KG1 (cell line): Measurements from ENCODE around the gene POU2AF3.
"Not testable (repeated sequence)": the region's sequence is repeated elsewhere in the genome, so short reads cannot be mapped to it uniquely, and the experiment has no call there.

Source experiments
- DNase-seq: peaks from one replicate; lab custom pipeline; 2025; lab: John Stamatoyannopoulos, UW

The POU2AF3 gene

DNA sequence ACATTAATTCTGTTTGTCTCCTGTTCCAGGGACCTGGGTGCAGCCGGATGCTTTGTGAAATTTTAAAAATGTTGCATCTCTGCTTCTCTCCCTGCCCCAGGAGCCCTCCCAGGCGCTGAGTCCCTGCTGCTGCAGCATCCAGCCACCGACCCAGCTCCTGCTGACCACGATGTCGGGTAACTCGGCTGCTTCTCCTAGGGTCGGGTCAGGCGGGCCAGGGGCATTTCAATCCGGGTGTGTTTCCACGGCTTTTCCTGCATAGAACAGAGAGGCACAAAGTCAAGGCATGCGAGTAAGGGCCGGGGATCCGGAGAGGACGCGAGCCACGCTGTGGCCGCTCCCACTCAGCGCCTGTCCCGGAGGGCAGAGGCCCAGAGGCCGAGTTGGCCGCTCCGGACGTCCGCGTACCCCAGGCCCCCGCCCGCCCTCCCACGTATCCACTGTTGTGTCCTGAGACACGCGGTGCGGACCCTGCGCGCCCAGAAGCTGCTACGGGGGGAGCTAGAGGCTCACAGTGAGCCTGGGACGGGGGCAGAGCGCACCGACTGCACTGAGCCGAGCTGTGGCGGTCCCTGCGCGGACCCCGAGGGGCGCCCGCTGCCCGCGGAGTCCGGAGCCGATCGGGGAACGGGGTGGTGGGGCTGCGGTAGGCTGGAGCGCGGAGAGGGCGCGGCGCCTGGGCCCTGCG is at the start of gene POU2AF3:
Gene POU2AF3 (plus strand): TSS at position 134 of the 688 bp plus-strand sequence. CDS start 36 bp downstream, at position 170.
- no peak for DNase-seq

DNA sequence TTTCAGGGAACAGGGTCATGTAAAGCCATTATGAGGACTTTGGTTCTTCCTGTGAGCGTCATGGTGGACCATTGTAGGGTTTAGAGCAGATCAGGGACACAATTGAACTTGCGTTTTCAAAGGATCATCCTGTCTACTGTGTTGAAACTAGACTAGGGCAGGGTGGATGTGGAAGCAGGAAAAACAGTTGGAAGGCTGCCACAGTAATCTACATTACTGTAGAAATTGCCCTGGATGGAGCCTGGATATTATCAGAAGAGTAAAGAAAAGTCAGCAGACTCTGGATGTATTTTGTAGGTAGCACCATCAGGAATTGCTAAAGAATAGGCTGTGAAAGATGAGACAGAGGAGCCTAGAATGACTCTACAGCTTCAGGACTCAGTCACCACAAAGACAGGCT is 47.4 kb upstream of the POU2AF3 start:
- no peak for DNase-seq

GRCh38 chr11:111253131-111253530 is 45.2 kb upstream of the POU2AF3 start:
- no peak for DNase-seq

GRCh38 chr11:111253630-111254029 is 44.7 kb upstream of the POU2AF3 start:
- no peak for DNase-seq

DNA sequence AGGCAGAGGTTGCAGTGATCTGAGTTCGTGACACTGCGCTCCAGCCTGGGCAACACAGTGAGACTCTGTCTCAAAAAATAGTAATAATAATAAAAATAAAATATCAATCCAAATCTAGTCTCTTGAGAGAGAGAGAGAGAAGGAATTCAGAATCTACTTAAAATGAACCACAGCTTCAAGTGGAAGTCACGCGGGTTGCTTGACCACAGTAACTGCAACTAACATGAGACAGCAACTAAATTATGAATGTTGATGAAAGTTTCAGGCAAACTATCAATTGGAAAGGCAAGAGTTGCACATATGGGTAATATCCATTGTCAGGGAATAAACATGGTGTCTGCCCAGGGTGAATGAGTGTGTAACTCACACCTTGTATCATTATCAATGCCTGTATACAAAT is 40.3 kb upstream of the POU2AF3 start:
- DNase-seq = no peak

DNA sequence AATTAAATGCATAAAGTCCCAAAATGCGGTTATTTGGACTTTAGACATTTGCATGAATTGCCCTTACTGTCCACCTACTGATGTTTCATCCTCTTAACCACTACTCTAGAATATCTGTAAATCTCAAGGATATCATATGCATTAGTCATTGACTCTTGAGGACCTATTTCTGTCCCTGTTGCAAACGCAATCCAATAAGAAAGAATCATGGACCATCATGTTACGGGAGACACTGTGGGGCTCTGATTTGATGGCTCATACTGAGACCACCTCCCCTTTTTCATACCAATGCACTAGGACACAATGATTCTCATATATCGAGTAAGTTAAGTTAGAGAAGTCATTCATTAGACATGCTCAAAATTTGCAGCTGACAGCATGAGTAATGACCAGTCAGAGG is 38.5 kb upstream of the POU2AF3 start:
- DNase-seq = no peak

- DNase-seq = no peak
Observed at GRCh38 chr11:111260811-111261210, 37.5 kb upstream of the POU2AF3 start.

- DNase-seq = no peak
Observed at GRCh38 chr11:111264646-111265045, 33.7 kb upstream of the POU2AF3 start.

- DNase-seq = no peak
Observed at GRCh38 chr11:111265421-111265820, 32.9 kb upstream of the POU2AF3 start.

GRCh38 chr11:111268303-111268702 is 30.0 kb upstream of the POU2AF3 start:
- not testable (repeated sequence) for DNase-seq

GRCh38 chr11:111269146-111269868 is 29.0 kb upstream of the POU2AF3 start:
- no peak for DNase-seq

DNA sequence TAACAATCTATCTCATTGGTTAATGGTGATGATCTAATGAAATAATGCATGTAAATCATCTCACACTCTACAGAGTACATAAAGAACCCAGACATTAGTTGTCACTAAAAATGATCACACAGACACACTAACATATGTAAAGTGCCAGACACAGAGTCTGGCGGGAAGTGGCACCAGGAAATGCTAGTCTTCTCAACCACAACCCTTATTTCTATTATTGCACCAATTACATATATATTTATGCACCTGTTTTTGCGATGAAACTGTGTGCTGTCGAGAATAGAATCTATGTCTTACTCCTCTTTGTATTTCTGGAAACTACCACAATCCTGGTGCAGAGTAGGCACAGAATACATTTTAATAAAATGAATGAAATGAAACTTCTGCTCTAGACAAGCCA is 25.9 kb upstream of the POU2AF3 start:
- DNase-seq = no peak

GRCh38 chr11:111282562-111283075 is 15.7 kb upstream of the POU2AF3 start:
- no peak for DNase-seq

GRCh38 chr11:111283945-111284481 is 14.3 kb upstream of the POU2AF3 start:
- DNase-seq = no peak

DNA sequence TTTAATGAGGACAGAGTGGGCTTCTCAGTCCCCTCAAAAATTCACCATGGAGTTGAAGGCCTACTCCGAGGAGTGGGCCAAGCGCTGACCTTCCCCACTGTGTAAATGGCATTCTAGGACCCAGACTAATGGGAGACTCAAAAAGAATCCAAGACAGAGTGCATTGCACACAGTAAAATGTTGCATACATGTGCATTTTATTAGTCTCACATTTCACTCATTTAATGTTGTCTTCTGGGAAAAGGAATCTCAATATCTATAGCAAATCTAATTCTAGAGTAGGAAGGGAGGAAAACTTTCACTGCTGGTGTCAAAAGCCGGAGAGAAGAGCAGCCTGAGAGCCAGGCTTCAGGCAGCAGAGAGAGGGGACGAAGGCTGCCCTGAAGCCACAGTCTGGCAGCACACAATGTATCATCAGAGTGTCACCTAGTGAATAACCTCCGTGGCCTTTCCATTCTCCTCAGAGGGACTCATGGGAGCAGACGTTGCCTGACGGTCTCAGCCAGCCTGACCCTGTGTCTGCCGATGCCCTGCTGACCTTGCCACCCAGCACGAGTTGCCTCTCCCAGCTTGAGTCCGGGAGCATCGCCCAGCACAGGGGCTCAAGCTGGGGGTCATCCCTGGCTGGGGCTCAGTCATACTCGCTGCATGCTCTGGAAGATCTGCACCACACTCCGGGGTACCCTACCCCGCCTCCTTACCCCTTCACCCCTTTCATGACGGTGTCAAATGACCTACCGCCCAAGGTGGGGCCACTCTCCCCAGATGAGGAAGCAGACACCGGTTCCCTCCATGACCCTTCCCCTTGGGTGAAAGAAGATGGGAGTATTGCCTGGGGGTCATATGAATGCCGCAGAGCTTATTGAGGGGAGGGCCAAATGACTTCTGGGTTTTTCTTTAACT is 12.9 kb upstream of the POU2AF3 start:
- no peak for DNase-seq

- DNase-seq = no peak
Observed at GRCh38 chr11:111291764-111292163, 6.6 kb upstream of the POU2AF3 start.

DNA sequence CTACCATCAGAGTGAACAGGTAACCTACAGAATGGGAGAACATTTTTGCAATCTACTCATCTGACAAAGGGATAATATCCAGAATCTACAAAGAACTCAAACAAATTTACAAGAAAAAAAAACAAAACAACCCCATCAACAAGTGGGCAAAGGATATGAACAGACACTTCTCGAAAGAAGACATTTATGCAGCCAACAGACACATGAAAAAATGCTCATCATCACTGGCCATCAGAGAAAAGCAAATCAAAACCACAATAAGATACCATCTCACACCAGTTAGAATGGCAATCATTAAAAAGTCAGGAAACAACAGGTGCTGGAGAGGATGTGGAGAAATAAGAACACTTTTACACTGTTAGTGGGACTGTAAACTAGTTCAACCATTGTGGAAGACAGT is 5.9 kb upstream of the POU2AF3 start:
- DNase-seq = not testable (repeated sequence)

DNA sequence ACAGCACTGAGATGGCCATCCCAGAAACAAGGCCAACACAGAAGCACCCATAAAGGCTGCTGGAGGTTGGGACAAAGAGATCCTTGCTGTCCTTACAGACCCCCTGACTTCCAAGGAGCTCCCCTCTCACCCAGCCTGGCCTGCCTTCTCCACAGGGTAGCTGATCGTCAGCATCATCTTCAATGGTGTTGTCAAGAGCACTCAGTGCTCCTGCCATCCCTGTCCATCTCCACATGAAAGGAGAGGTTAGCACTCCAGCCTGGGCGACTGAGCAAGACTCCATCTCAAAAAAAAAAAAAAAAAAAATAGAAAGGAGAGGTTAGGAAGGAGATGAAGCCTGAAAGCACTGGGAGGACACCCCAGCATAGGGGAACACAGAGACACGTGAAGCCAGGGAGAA is 2.1 kb upstream of the POU2AF3 start:
- DNase-seq = no peak

- no peak for DNase-seq
Observed at GRCh38 chr11:111297696-111298095, 650 bp upstream of the POU2AF3 start.

DNA sequence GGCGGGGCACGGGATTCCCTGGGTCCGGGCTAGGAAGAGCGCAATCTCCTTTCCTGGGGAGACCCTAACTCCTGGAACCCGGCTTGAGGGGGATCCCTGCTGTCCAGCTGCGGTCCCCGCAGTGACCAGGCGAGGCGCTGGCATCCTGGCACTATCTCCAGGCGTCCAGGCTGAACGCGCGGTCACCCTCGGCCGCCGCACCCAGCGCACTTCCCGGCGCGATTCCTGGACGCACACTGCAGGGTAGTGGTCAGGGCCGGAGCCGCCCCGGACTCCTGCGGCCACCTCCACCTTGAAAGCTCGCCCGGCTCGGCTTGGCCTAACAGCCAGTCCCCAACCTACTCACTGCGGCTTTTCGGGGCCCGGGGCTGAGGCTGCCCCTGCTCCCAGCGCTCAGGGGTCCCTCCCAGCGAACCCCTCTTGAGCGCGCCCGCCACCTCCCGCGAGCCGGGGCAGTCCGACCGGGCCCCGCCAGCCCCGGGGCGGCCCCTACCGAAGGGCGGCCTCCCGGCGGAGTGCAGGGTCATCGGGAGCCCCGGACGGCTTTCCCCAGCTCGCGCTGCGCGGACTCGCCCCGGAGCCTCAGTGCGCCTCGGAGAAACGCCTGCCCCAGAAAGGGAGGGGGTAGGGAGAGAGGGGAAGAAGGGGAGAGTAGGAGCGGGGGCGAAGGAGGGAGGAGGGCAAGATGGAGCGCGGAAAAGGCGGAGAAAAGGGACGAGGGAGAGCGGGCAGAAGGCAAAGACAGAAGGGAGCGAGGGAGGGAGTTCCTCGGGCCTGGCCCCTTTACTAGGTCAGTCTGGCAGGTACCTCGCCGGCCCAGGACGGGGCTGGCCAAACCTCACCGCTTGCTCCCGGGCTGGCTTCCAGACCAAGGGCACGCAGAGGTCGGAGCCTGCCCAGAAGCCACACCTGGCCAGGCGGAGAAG is 1.0 kb downstream of the POU2AF3 start:
- no peak for DNase-seq

- no peak for DNase-seq
Observed at GRCh38 chr11:111300569-111300968, 2.2 kb downstream of the POU2AF3 start.
